ENCODE results near the gene GCK. TPM values are rescaled to one million over a fixed set of nuclear protein-coding genes. Genes with fewer than 3 reads are reported as not detected.
A peak's percentile ranks its signal among the peaks of the same experiment; 100 is the strongest.
"Not testable (repeated sequence)": the region's sequence is repeated elsewhere in the genome, so short reads cannot be mapped to it uniquely, and the experiment has no call there.

GCK gene
- total RNA-seq, 1 donor from 2014 or later = not detected

GRCh38 chr7:44200699-44201461, 11.6 kb upstream of the GCK start, which contains the start of gene YKT6:
TSS of gene YKT6 (plus strand) at chr7:44200978. CDS start at chr7:44201136, 158 bp downstream.
- DNase-seq (ENCODE audit: extremely low spot score, unreplicated experiment) = peak; percentile 94
- TF ChIP-seq CTCF (IDR thresholded peaks at IDR 0.05) = peak; percentile 61
- no peaks in the 10 kb centered on the region for H3K9me3 Mint-ChIP-seq (ENCODE audit: unreplicated experiment)
- peaks cover 13% of the 10 kb centered on the region for H3K36me3 Mint-ChIP-seq (ENCODE audit: unreplicated experiment)
- H3K4me1 Mint-ChIP-seq (ENCODE audit: unreplicated experiment) = peaks cover 22% of the 10 kb centered on the region
- peaks cover 13% of the 10 kb centered on the region for H3K27me3 Mint-ChIP-seq (ENCODE audit: unreplicated experiment)
- peak within 1 kb of the TSS; percentile 65 for H3K27ac Mint-ChIP-seq (ENCODE audit: unreplicated experiment)
- H3K4me3 Mint-ChIP-seq (ENCODE audit: unreplicated experiment) = peak within 1 kb of the TSS; percentile 80

GRCh38 chr7:44200163-44200562, 10.9 kb upstream of the GCK start:
- H3K36me3 Mint-ChIP-seq (ENCODE audit: unreplicated experiment); DNase-seq (ENCODE audit: extremely low spot score, unreplicated experiment); H3K9me3 Mint-ChIP-seq (ENCODE audit: unreplicated experiment); H3K27ac Mint-ChIP-seq (ENCODE audit: unreplicated experiment): not testable (repeated sequence)
- peaks cover 13% of the 10 kb centered on the region for H3K27me3 Mint-ChIP-seq (ENCODE audit: unreplicated experiment)
- peaks cover 22% of the 10 kb centered on the region for H3K4me1 Mint-ChIP-seq (ENCODE audit: unreplicated experiment)
- H3K4me3 Mint-ChIP-seq (ENCODE audit: unreplicated experiment) = peak overlapping the region; percentile 42

GRCh38 chr7:44197474-44197873, 8.2 kb upstream of the GCK start:
- Mint-ChIP-seq H3K9me3 (ENCODE audit: unreplicated experiment) (no peaks in the 10 kb centered on the region), H3K4me1 (ENCODE audit: unreplicated experiment) (peaks cover 11% of the 10 kb centered on the region), H3K36me3 (ENCODE audit: unreplicated experiment) (no peaks in the 10 kb centered on the region), H3K27me3 (ENCODE audit: unreplicated experiment) (peaks cover 21% of the 10 kb centered on the region), H3K27ac (ENCODE audit: unreplicated experiment) (no peak overlapping the region), H3K4me3 (ENCODE audit: unreplicated experiment) (no peak overlapping the region)
- TF ChIP-seq CTCF (IDR thresholded peaks at IDR 0.05) = no peak
- no peak for DNase-seq (ENCODE audit: extremely low spot score, unreplicated experiment)

- DNase-seq (ENCODE audit: extremely low spot score, unreplicated experiment) = no peak
- peak; percentile 78 for TF ChIP-seq CTCF (IDR thresholded peaks at IDR 0.05)
- Mint-ChIP-seq H3K4me3 (ENCODE audit: unreplicated experiment) (no peak overlapping the region), H3K27me3 (ENCODE audit: unreplicated experiment) (peaks cover 26% of the 10 kb centered on the region), H3K9me3 (ENCODE audit: unreplicated experiment) (no peaks in the 10 kb centered on the region), H3K27ac (ENCODE audit: unreplicated experiment) (no peak overlapping the region), H3K36me3 (ENCODE audit: unreplicated experiment) (no peaks in the 10 kb centered on the region), H3K4me1 (ENCODE audit: unreplicated experiment) (peaks cover 1% of the 10 kb centered on the region)
Measured at GRCh38 chr7:44196450-44196872, 7.2 kb upstream of the GCK start.

- H3K36me3 Mint-ChIP-seq (ENCODE audit: unreplicated experiment) = no peaks in the 10 kb centered on the region
- H3K4me3 Mint-ChIP-seq (ENCODE audit: unreplicated experiment) = no peak overlapping the region
- DNase-seq (ENCODE audit: extremely low spot score, unreplicated experiment) = no peak
- no peak for TF ChIP-seq CTCF (IDR thresholded peaks at IDR 0.05)
- peaks cover 31% of the 10 kb centered on the region for H3K27me3 Mint-ChIP-seq (ENCODE audit: unreplicated experiment)
- H3K9me3 Mint-ChIP-seq (ENCODE audit: unreplicated experiment) = no peaks in the 10 kb centered on the region
- no peaks in the 10 kb centered on the region for H3K4me1 Mint-ChIP-seq (ENCODE audit: unreplicated experiment)
- H3K27ac Mint-ChIP-seq (ENCODE audit: unreplicated experiment) = no peak overlapping the region
Measured at GRCh38 chr7:44195889-44196288, 6.7 kb upstream of the GCK start.
